Natural killer cell treated with Interleukin-12 subunit alpha and Interleukin-12 subunit beta and Interleukin-15 and Interleukin-18, amount 100 ng/mL, for 72 hours (primary cell): Measurements from ENCODE around the gene MGAT5. TPM values are rescaled to one million over a fixed set of nuclear protein-coding genes. Genes with fewer than 3 reads are reported as not detected.

Experiments used
- ATAC-seq, 2 donors: fragments of 150-1000 bp; cut with Tn5 transposase in 1 of 2; sonication (Bioruptor Pico), chemical (Tn5 transposase) in 1 of 2; 2 replicates each; pipeline ENCODE4 v1.10.0; 2021
- DNase-seq: peaks from one replicate; pipeline ENCODE4 v3.0.0; 2022; ENCODE audit warnings: low spot score
- H3K27ac Mint-ChIP-seq, 2 donors: 1 replicate in 1 of 2; 2 replicates in 1 of 2; pipeline ENCODE4 v1.8.0; 2022; ENCODE audit warnings: mixed read lengths in 2 of 2, mild to moderate bottlenecking in 1 of 2, moderate library complexity in 1 of 2
- H3K27me3 Mint-ChIP-seq, 2 donors: 1 replicate in 1 of 2; 2 replicates in 1 of 2; pipeline ENCODE4 v1.8.0; 2022; ENCODE audit warnings: mixed read lengths in 2 of 2
- H3K36me3 Mint-ChIP-seq: one replicate; pipeline ENCODE4 v1.8.0; 2022; ENCODE audit warnings: mixed read lengths
- H3K4me1 Mint-ChIP-seq, 2 donors: 1 replicate in 1 of 2; 2 replicates in 1 of 2; pipeline ENCODE4 v1.8.0; 2022; ENCODE audit warnings: low read depth in 2 of 2, mixed read lengths in 2 of 2, mild to moderate bottlenecking in 1 of 2
- H3K4me3 Mint-ChIP-seq: one replicate; pipeline ENCODE4 v1.8.0; 2022; ENCODE audit warnings: mixed read lengths
- H3K9me3 Mint-ChIP-seq: 2 replicates; pipeline ENCODE4 v1.8.0; 2022; ENCODE audit warnings: mixed read lengths
- total RNA-seq, 2 donors: library from RNA; stranded (reverse); gene quantifications; one replicate each; pipeline ENCODE4 v1.2.3, GENCODE V29; 2022

MGAT5 gene
- total RNA-seq, 2 donors from 2014 or later = 58.1 to 99.5 TPM

DNA sequence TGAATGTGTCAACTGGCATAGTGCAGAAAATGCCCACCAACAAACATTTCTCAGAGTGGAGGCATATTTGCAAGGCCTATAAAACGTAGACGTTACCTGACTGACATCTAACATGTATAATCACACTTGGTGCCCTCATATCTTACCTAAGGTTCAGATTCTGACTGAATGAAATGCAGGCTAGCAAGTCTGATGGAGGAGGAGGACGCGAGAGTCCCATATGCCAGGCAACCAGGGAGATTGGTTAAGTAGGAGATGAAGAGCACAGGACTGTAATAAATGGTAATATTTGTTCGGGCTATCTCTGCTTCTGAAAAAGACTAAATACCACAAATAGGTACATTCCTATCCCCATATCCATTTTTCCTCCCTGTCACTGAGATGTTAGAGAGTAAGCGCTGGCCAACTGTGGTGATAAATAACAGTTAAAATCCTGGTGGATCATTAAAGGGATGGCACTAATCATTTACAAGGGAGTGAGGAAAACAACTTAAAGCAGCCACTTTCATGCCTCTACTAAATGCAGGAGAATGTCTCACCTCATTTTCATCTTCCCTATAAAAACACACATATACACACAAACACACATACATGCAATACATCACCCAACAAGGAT lies 247.7 kb downstream of the MGAT5 start:
- DNase-seq (no peak), ATAC-seq (no peak)
- Mint-ChIP-seq H3K9me3 (no peaks in the 10 kb centered on the region), H3K27me3 (no peaks in the 10 kb centered on the region), H3K36me3 (no peaks in the 10 kb centered on the region), H3K4me3 (no peak overlapping the region), H3K27ac (no peak overlapping the region), H3K4me1 (peaks cover 0 to 3% of the 10 kb centered on the region in 2 donors)

DNA sequence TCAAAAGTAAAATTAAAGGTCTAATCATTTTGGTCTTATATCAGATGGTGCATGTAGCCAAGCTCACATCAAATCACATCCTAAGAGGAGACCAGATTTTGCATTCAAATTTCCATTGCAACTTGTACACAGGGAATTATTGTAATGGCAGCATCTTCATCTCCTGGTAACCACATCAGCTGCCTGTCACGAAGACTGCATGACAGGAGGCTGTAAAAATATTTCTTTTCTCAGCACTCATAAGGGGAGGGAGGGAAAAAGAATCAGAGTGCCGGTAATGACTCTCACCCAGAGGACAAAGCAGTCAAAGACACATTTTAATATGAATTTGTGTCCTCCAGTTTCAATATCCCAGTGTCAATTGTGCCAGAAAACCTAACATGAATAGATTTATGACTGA lies 248.2 kb downstream of the MGAT5 start:
- Mint-ChIP-seq H3K27ac (no peak overlapping the region), H3K27me3 (no peaks in the 10 kb centered on the region)

More for the DNA sequence above, 248.2 kb downstream of the MGAT5 start:
- DNase-seq = no peak
- Mint-ChIP-seq H3K36me3 (no peaks in the 10 kb centered on the region), H3K4me3 (no peak overlapping the region), H3K4me1 (no peaks in the 10 kb centered on the region), H3K9me3 (no peaks in the 10 kb centered on the region)
- no peak for ATAC-seq
